Measurements from ENCODE around the gene DRC1.

DRC1 gene

DNA sequence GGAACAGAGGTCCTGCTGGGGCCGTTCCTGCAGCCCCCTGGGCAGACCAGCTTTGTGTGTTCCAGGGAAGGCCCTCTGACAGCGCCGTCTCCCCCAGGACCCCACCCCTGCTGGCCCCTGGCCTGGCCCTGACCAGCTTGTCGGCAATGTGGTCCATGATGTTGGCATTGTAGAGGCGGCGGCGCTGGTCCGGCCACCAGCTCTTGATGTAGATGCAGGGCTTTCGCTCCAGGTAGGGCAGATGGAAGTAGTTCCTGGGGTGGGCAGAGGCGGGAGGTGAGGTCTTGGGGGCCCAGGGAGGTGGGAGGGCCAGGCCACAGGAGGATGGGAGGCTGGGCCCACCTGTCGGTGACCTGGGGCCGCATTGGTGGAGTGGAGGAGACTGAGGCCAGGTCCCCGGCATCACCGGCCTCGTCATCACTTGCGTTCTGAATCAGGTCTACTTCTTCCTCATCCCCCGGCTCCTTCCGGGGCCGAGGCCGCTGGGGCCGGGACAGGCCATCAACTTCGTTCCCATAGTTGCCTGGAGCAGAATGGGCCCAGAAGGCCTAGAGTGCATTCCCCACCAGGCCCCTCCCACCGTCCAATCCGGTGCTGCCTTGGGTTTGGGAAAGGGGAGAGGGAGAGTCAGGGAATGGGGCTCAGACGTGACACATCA lies 77.5 kb downstream of the DRC1 start:
- no peak for DNase-seq

DNA sequence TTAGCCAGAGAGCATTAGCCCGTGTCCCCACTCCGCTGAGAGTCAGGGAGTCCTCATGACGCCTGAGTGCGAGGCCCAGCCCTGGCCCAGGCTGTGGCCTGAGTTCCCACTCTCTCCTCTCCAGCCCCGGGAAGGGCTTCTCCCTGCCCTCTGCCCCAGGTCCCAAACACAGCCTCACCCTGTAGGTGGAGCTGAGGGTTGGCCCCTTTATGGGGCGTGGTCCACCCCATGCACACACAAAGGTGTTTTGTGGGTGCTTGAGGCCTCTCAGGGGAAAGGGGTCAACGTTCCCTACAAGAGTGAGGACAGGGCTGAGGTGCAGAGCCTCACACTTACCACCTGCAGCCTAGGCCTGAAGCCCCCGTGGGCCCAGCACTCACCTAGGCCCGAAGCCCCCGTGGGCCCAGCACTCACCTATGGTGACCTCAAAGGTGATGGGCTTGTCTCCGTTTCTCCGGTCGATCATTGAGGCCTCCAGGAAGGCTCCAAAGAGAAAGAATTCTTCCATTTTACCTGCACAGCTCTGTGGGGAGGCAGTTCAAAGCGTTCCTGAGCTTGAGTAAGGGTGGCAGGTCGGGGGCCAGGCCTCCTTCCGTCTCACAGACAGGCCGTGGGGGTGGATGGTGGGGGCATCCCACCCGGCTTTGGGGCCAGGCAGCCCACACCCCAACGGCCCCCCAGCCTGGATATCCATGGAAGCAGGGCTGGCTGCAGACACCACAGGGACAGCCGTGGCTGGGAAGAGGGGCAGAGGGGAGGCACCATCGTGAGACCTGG lies 78.3 kb downstream of the DRC1 start:
- no peak for DNase-seq

DNA sequence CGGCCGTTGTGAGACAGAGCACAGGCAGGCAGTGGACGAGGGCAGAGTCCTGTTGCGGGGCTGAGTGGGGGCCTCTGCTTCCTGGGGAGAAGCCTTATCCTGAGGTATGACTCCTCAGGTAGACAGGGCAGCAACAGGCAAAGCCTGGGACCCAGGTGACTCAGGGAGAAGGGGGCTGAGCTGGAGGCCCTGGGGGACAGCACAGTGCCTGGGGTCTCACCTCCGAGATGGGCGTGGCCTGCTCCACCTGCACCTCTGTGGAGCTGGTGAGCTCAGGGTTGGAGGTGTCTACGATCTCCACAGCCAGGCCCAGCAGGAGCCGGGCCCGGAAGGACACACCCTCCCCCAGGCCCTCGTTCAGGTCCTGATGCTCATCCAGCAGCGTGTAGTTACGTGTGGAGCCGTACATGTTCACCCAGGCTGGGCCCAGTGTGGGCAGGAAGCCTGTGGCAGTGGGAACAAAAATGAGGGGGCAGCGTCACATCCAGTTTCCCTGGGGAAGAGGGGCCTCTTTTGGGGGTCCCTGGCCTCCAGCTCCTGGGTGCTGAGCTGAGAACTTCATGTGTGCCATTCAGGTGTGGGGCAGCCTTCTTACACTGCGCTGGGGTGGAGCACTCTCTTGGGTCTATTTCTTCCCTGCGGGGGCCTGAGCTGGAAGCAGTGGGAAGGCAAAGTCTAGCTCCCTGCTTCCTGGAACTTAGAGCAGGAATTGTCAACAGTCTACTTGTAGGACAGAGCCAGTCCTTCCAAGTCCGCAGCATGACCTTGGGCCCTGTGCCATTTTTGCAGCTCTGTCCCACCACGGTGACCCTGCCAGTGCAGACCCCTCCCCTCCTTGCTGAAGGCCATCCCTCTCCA lies 79.1 kb downstream of the DRC1 start:
- no peak for DNase-seq

DNA sequence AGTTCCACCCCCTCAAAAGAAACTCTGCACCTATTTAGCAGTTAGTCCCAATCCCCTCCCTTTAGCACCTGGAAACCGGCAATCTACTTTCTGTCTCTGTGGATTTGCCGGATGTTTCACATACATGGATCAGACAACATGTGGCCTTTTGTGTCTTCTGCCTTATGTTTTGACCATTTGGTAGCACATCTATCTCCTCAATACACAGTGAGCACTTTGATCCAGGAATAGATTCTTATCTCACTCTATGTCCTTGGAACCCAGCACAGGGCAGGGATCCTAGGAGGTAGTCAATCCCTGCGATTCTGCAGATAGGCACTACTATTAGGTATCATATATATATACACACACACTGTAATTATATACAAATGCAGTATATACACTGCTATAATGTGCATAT lies 80.0 kb downstream of the DRC1 start:
- DNase-seq = no peak

DNA sequence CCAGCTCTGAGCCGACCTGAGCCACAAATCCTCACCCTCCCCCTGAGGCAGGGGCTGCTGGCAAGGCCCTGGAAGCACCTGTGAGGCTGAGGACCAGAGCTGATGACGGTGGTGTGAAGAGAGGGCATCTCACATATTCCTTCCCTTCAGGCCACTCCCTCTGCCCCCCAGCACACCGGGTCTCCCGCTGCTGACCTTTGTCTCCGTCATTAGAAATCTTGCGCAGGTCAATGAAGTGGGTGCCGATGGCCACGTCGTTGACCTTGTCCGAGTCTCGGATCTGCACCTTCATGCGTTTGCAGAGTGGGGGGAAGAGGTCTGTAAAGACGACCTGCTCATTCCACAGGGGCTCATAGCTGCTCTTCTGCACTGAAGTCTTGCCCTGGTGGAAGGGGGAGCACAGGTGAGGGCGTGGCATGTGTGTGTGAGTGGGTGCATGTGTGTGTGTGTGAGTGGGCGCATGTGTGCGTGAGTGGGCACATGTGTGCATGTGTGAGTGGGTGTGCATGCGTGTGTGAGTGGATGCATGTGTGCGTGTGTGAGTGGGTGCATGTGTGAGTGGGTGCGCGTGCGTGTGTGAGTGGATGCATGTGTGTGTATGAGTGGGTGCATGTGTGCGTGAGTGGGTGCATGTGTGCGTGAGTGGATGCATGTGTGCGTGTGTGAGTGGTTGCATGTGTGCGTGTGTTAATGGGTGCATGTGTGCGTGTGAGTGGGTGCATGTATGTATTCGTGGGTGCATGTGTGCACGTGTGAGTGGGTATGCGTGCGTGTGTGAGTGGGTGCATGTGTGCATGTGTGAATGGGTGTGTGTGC lies 80.7 kb downstream of the DRC1 start:
- DNase-seq = no peak

DNA sequence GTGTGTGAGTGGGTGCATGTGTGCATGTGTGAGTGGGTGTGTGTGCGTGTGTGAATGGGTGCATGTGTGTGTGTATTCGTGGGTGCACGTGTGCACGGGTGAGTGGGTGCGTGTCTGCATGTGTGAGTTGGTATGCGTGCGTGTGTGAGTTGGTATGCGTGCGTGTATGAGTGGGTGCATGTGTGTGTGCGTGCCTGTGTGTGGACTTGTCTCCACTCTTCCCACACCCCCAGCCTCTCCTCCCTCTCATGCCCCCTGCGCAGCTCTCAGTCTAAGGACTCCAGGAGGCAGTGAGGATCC lies 81.3 kb downstream of the DRC1 start:
- no peak for DNase-seq

DNA sequence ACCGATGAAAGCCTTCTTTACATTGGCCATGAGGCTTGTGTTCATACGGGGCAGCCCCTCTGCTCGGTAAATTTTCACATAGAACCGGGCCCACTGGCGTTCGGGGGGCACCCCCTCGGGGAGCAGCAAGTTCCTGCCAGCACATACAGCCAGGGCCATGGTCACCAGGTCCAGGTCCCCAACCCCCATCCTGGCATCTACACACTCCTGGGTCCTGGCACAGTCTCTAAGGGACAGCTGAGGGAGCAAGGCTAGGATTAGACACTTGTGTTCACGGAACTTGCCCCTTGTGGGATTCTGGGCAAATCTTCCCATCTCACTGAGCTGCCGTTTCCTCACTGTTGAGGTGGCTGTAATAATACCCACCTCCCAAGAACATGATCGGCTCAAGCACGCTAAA lies 81.8 kb downstream of the DRC1 start:
- DNase-seq = no peak

DNA sequence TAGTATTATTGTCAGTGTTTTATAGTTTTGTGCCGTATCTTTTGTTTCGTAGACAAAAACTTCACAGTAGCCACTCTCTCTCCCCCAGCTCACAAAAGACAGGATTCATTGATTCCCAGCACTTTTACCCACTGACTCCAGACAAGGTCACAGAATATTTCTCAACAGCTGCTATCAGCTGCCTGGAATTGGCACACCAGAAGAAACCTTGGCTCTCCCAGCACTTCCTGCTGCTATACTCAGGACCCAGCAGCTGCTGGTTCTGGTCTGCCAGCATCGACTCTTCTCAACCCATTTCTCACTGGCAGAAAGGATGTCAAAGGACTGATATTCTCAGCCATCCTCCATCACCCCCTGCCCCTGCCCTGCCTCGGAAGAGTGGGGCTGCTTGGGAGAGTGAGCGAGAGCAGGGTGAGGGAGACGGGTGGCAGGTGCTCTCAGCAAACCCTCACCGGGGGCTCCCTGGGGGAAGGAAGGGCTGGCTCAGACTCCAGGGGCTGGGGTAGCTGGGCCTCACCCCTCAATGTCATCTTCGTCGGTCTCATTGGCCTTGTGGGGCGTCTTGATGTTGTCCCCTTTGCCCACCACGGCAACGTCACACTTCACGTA lies 82.3 kb downstream of the DRC1 start:
- DNase-seq = no peak

DNA sequence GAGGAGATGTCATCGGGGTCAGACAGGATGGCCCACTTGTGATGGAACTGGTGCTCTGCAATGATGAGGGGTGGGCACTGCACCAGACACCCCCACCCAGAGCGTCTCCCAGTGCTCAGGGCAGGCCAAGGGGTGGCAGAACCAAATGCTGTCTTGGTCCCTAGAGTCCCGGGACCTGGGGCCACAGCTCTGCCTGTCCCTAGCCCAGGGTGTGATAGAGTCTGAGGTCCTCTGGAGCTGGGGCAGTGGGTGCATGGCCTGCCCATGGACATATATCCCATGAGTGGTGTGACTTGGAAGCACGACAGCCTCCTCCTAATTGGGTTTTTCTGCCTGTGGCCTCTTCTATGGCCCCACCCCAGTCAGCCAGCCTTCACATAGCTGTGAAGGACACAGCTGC lies 82.9 kb downstream of the DRC1 start:
- no peak for DNase-seq

DNA sequence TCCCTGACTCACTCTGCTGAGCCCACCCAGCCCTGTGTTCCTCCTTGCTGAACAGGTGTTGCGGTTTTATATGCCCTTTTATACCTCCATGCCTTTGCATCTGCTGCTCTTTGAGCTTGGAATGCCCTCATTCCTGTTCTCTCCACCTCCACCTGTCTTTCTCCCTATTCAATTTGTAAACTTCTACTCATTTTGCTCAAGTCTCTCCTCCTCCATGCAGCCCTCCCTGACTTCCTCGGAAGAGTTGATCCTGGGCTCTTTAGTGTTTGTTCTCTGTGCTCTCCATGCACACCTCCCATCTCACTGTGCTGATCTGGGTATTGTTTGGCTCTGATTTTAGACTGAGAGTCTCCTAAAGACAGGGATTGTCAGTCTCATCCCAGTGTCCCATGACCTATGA lies 83.4 kb downstream of the DRC1 start:
- no peak for DNase-seq

DNA sequence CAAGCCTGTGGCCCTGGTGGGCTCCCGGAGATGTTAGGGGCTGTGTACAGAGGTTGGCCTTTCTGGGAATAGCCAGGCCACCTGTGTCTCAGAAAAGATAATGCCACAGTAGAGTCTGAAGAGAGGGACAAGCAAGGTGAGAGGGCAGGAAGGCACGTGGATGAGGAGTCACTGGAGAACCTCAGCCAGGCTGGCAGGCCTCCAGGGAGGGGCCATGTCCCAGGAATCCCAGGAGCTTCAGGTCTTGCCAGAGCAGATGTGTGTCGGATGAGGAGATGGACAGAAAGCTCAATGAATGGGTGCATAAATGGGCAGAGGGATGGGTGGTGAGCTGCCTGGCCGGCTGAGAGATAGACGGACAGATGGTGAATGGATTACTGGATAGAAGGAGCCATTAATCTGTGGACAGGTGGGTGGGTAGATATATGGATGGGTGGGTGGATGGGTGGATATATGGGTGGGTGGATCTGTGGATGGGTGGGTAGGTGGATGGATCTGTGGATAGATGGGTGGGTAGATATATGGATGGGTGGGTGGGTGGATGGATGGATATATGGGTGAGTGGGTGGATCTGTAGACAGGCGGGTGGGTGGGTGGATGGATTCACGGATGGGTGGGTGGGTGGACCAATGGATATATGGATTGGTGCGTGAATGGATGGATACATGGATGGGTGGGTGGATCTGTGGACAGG lies 84.2 kb downstream of the DRC1 start:
- DNase-seq = no peak

DNA sequence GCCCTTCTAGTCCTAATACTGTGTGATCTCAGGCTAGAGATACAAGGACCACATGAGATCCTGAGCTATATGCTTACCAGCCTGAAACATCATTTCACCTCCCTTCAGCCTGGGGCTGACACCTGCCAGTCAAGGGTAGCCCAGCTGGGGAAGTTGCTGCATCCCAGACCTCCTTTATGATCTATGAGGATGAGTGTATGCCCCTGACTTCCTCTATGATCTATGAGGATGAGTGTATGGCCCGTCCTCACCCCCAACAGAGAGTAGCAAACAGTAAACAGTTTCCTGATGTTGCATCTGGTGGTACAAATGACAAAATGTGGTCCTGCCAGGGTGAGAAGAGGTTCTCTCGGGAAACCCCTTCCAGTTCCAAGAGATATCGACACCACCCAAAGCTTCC lies 85.1 kb downstream of the DRC1 start:
- no peak for DNase-seq

DNA sequence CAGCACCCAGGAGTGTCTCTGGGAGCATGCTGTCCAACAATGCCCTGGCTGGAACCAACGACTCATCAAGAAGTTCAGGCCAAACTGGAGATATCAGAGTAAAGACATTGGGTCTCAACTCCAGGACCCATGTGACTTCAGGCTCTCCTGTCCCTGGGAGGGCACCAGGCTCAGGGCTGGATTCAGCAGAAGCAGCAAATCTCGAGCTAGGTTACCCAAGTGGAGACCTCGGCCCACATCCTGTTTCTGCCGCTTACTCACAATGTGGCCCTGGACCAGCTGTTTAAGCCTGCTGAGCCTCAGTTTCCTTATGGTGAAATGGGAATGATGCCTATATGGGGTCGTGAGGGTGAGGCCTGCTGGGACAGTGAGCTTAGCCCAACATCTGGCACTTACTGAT lies 85.5 kb downstream of the DRC1 start:
- DNase-seq = no peak

DNA sequence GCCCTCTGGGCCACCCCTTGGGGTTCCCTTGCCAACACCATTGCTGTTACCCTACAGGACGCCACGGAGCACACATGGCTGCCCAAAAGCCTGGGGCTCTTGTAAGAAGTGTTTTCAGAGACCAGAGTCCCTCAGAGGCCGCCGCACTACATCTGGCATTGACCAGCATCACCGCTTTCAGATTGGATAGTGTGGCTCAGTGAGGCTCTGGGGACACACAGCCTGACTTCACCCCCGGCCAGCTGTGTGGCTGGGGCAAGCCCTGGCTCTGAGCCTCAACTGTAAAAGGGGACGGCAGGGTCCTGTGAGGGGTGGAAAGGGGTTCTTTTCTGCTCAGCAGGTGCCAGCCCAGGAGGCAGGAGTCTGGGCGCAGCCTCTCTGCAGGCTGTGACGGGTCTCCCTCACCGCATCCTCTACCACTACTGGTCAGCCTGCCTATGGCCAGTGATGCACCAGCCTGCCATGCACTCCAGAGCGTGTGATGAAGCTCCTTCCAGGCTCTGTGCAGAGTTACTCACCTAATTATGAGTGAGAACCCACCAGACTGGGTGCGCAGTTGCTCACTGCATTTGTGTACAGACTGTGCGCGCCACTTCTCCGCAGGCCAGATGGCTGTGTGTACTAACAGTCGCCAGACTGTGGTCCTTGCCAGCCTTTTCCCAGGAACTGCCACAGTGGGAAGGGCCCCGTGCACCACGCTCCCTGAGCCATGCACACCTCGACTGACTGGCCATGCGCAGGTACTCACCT lies 86.9 kb downstream of the DRC1 start:
- no peak for DNase-seq

DNA sequence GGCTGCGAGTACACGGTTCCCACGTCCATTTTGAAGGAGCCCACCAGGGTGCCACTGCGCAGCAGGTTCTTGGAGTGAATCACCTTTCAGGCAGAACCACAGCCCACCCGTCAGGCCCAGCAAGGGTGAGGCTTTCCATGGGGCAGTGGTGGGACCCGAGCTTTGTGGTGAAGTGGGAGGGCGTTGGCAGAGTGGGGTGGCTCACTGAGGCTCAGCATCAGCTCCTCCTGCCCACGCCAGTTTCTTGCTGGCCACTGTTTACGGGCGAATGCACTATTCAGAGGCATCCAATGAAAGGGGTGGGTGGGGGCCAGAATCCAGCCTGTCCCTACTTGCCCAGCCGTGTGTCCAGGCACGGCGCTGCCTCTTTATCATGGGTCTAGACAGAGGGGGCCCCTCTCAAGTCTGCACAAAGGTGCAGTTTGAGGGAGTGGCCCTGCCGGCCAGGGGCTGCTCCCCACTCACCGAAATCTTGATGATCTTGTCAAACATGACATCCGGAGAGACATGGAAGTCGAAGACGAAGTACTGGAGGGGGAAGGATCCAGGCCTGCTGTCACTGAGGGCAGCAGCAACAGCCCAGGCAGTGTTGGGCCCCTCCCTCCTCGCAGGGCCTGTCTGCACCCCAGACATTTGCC lies 87.6 kb downstream of the DRC1 start:
- no peak for DNase-seq

DNA sequence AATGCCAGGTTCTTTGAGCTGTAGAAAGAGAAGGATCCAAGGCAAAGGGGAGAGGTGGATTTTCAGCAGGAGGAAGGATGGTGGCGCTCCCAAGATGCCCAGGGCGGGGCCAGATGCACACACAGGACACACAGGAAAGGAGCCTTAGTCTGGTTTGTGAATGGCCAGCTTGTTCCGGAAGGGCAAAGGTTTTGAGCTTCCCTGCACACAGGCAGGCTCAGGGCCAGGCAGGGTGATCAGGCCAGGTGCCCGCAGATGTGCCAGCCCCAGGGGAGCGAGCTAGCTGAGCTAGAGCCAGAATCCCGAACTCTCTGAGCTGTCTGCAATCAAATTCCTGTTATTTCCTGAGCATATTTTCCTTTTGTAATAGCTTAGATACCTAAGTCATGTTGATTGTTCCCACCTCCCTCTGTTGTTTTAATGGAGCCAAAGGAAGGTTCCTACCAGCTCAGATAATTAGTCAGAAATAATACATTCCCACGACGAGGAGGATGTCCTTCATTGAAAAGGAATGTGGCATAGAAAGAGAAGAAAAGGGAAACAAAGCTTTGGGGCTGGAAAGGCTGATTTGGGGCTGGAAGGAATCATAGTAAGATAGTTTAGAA lies 89.9 kb downstream of the DRC1 start:
- DNase-seq = no peak

DNA sequence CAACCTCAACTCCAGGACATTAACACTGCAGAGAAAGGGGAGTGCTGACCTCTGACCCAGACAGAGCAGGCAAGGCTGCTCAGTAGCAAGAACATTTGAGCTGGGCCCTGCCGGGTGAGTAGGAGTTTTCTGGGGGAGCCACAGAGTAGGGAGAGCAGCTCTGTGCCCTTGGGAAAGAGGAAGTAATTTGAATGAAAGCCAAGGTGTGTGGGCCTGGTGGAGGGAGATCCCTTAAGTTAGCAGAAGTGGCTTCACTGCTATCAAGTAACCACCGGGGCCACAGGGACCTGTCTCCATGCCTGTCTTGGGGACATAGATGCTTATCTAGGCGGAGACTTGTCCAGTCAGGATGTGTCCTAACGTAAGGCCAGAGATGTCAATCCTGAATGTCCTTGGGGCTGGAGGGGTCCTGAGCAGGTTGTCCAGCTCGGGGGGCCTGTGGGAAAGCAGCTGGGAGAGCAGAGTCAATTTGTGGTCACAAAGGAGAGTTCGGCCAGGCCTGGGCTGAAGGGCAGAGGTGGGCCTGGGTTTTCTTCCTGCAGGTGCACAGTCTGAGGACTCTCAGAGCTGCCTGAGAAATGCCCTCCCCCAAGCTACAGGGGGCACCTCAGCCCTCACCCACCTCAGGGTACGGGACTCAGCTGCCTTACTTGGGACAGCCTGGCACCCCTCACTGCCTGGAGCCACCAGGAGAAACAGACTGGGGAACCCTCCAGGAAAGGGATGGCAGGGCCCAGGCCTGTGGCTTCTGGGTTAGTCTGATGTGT lies 91.2 kb downstream of the DRC1 start:
- DNase-seq = no peak

DNA sequence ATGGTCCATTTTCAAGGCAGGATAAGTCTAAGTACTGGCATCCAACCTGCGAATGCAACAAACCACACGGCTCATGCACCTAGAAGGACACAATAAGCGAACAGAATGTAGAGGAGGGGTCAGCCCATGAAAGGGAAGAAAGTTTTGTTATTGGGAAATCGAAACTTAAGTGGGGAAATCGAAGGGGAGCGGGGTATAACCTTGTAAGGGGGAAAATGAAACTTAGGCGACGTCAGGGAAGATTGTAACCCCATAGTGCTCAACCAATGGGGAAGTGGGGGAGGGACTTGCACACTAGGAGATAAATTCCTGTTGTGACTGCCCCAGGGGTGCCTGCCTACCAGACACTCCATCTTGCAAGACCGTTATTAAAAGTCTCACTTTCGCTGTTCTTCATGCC lies 91.8 kb downstream of the DRC1 start:
- DNase-seq = no peak

DNA sequence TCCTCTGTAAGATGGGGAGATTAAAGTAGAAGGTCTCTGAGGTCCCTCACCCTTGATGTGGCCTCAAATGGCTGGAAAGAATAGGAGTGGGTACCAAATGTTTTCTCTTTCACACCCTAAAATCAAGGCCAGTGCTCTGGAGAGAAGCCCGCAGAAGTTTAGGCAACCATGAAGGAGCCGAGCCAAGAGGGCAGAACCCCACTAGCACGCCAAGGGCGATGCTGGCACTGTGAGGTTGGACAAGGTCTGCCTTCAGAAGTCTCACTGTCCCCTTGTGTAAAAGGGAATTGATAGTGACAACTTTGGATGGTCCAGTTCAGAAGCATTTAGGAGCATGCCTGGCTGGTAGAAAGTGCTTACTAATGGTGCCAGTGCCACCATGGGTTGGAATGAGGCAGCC lies 92.5 kb downstream of the DRC1 start:
- DNase-seq = no peak

DNA sequence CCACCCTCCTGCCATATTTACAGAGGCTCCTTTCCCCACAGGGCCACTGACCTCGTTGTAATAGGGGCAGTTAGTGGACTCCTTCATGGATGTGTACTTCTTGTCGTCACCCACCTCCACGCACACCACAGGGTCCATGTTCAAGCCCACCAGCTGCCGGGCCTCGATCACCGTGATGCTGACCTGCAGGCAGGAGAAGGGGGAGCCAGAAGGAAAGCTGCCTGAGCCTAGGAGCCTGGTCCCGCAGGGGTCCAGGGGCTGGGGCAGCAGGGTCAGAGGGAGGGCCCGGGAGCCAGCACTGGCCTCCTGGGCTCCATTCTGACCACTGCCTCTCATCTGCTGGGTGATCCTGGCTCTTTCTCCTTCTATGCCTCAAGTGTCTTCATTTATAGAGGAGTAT lies 93.2 kb downstream of the DRC1 start:
- DNase-seq = no peak
